Measurements from ENCODE around the gene TBX15. TPM values are rescaled to one million over a fixed set of nuclear protein-coding genes. Genes with fewer than 3 reads are reported as not detected.

TBX15 gene
- total and polyA plus RNA-seq, 9 of the 15 experiments (the other 6 are each of a cell fraction or from before 2014, with no cell fraction given) = 0.03 to 3.4 (median 2.3) TPM

GRCh38 chr1:118989006-118989815 is 1.1 kb upstream of the TBX15 start:
- Histone ChIP-seq H3K4me1 (replicated peaks in 1 of 2; ENCODE audit: control insufficient read depth in 2 of 2, insufficient read depth in 2 of 2, low read length in 2 of 2) (peaks cover 0 to 21% of the 10 kb centered on the region in 2 experiments; a peak in 3 of 5 replicates), H3K4me3 (no peak overlapping the region), H3K79me2 (ENCODE audit: control insufficient read depth, insufficient read depth, low read length) (peaks cover 5% of the 10 kb centered on the region; the same call in 1 of the 3 replicates), H3K36me3 (ENCODE audit: control insufficient read depth, insufficient read depth, low read length) (no peaks in the 10 kb centered on the region), H4K20me1 (replicated peaks; ENCODE audit: control insufficient read depth, insufficient read depth, low read length) (no peaks in the 10 kb centered on the region), H3K27ac (ENCODE audit: extremely low read depth, low read depth, low read length) (no peak overlapping the region), H3K9me3 (replicated peaks; ENCODE audit: control insufficient read depth, insufficient read depth, low read depth, low read length) (no peaks in the 10 kb centered on the region), H3K27me3 (ENCODE audit: control insufficient read depth in 2 of 2, insufficient read depth in 2 of 2, low read length in 2 of 2) (peaks cover 72 to 98% of the 10 kb centered on the region in 2 experiments), H3K9me1 (ENCODE audit: control insufficient read depth, insufficient read depth, low read length) (no peaks in the 10 kb centered on the region), H3K9ac (ENCODE audit: insufficient read depth in 1 of 2, low read depth in 2 of 2, low read length in 2 of 2) (no peak overlapping the region), H3K4me2 (ENCODE audit: insufficient read depth, low read length) (no peak overlapping the region), H2AFZ (ENCODE audit: low read depth, low read length) (0 out of 2 replicates have a peak overlapping the region, but pooled peaks have one; percentile 17)
- ChIA-PET POLR2A (no interaction called here), CTCF (ENCODE audit: low intra/inter-chr PET ratio) (no interaction called here)
- 16% methylated on average over 44 of the region's 44 CpGs for whole genome bisulfite sequencing (ENCODE audit: insufficient coverage, low coverage, missing lambda C conversion rate)
- DNase-seq (ENCODE audit: extremely low read depth in 1 of 4, low spot score in 3 of 4) (no peak), FAIRE-seq (no peak), ATAC-seq (peak; percentile 20)
- intact Hi-C loops (cut with micrococcal nuclease) = loop anchor here (2.0 kb wide), 1 partner anchor 26 kb away; no protein-coding TSS in a partner anchor
- BruUV-seq (replicated peaks) = no TSS peak
- in situ Hi-C loops (cut with MboI) = no loop called here
- TF ChIP-seq, protein P1, sequence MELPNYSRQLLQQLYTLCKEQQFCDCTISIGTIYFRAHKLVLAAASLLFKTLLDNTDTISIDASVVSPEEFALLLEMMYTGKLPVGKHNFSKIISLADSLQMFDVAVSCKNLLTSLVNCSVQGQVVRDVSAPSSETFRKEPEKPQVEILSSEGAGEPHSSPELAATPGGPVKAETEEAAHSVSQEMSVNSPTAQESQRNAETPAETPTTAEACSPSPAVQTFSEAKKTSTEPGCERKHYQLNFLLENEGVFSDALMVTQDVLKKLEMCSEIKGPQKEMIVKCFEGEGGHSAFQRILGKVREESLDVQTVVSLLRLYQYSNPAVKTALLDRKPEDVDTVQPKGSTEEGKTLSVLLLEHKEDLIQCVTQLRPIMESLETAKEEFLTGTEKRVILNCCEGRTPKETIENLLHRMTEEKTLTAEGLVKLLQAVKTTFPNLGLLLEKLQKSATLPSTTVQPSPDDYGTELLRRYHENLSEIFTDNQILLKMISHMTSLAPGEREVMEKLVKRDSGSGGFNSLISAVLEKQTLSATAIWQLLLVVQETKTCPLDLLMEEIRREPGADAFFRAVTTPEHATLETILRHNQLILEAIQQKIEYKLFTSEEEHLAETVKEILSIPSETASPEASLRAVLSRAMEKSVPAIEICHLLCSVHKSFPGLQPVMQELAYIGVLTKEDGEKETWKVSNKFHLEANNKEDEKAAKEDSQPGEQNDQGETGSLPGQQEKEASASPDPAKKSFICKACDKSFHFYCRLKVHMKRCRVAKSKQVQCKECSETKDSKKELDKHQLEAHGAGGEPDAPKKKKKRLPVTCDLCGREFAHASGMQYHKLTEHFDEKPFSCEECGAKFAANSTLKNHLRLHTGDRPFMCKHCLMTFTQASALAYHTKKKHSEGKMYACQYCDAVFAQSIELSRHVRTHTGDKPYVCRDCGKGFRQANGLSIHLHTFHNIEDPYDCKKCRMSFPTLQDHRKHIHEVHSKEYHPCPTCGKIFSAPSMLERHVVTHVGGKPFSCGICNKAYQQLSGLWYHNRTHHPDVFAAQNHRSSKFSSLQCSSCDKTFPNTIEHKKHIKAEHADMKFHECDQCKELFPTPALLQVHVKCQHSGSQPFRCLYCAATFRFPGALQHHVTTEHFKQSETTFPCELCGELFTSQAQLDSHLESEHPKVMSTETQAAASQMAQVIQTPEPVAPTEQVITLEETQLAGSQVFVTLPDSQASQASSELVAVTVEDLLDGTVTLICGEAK (IDR thresholded peaks at IDR 0.05) = no peak
- TF ChIP-seq, protein P1 (CRISPR knock-in tag; IDR thresholded peaks at IDR 0.05) = no peak
- TF ChIP-seq ZNF217 (CRISPR knock-in tag; IDR thresholded peaks at IDR 0.05) = no peak
- no peak for TF ChIP-seq NUFIP1 (IDR thresholded peaks at IDR 0.05; ENCODE audit: partially characterized antibody)
- no peak for TF ChIP-seq CBX2 (IDR thresholded peaks at IDR 0.05; ENCODE audit: insufficient read depth, low read length, poor library complexity, severe bottlenecking)
- TF ChIP-seq KLF1 (tag; IDR thresholded peaks at IDR 0.05) = no peak
- TF ChIP-seq PML (IDR thresholded peaks at IDR 0.05; ENCODE audit: low read length) = no peak
- TF ChIP-seq FOXA3 (CRISPR knock-in tag; conservative IDR thresholded peaks at IDR 0.05 in 1 of 2, IDR thresholded peaks at IDR 0.05 in 1 of 2) = no peak
- TF ChIP-seq, protein P2, sequence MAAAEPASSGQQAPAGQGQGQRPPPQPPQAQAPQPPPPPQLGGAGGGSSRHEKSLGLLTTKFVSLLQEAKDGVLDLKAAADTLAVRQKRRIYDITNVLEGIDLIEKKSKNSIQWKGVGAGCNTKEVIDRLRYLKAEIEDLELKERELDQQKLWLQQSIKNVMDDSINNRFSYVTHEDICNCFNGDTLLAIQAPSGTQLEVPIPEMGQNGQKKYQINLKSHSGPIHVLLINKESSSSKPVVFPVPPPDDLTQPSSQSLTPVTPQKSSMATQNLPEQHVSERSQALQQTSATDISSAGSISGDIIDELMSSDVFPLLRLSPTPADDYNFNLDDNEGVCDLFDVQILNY (CRISPR knock-in tag; IDR thresholded peaks at IDR 0.05) = no peak
- no peak for TF ChIP-seq HDGF (IDR thresholded peaks at IDR 0.05)
- TF ChIP-seq CSDE1 (IDR thresholded peaks at IDR 0.05) = no peak
- no peak for TF ChIP-seq MAZ (CRISPR knock-in tag; conservative IDR thresholded peaks at IDR 0.05 in 1 of 2, IDR thresholded peaks at IDR 0.05 in 1 of 2)
- no peak for TF ChIP-seq ZNF436 (CRISPR knock-in tag; IDR thresholded peaks at IDR 0.05)
